NCI-H524 (cell line): ENCODE measurements around the gene HLA-A.
"Not testable (repeated sequence)": the region's sequence is repeated elsewhere in the genome, so short reads cannot be mapped to it uniquely, and the experiment has no call there.

Experiments
- DNase-seq, 2 experiments: peaks; one replicate each; lab custom pipeline; 2025; lab: John Stamatoyannopoulos, UW

Gene HLA-A

GRCh38 chr6:29942275-29943052 is at the start of gene HLA-A:
Gene HLA-A, plus strand, starts transcription at chr6:29942532. Its CDS starts 22 bp downstream, at chr6:29942554.
- peak; percentile 61 to 89 for DNase-seq

GRCh38 chr6:29892696-29893095 is 49.6 kb upstream of the HLA-A start:
- no peak for DNase-seq

- no peak for DNase-seq
Observed at GRCh38 chr6:29899281-29899680, 43.1 kb upstream of the HLA-A start.

GRCh38 chr6:29905286-29905685 is 37.0 kb upstream of the HLA-A start:
- no peak for DNase-seq

GRCh38 chr6:29907637-29908340 is 34.5 kb upstream of the HLA-A start:
- no peak for DNase-seq

GRCh38 chr6:29908341-29908662 is 34.0 kb upstream of the HLA-A start:
- no peak for DNase-seq

- no peak for DNase-seq
Observed at GRCh38 chr6:29908710-29909109, 33.6 kb upstream of the HLA-A start.

GRCh38 chr6:29909985-29910384 is 32.3 kb upstream of the HLA-A start:
- DNase-seq, result no peak

GRCh38 chr6:29912840-29913239 is 29.5 kb upstream of the HLA-A start:
- no peak for DNase-seq

GRCh38 chr6:29916741-29917140 is 25.6 kb upstream of the HLA-A start:
- DNase-seq, result no peak

GRCh38 chr6:29917857-29918256 is 24.5 kb upstream of the HLA-A start:
- DNase-seq, result peak in 1 of 2 experiments; percentile 12

GRCh38 chr6:29919506-29920445 is 22.6 kb upstream of the HLA-A start:
- no peak for DNase-seq

- no peak for DNase-seq
Observed at GRCh38 chr6:29924287-29924686, 18.0 kb upstream of the HLA-A start.

GRCh38 chr6:29924731-29925130 is 17.6 kb upstream of the HLA-A start:
- no peak for DNase-seq

GRCh38 chr6:29925321-29925720 is 17.0 kb upstream of the HLA-A start:
- DNase-seq, result no peak

- no peak for DNase-seq
Observed at GRCh38 chr6:29925727-29926412, 16.5 kb upstream of the HLA-A start.

- no peak for DNase-seq
Observed at GRCh38 chr6:29926413-29927274, 15.7 kb upstream of the HLA-A start.

GRCh38 chr6:29927275-29927569 is 15.1 kb upstream of the HLA-A start:
- no peak for DNase-seq

GRCh38 chr6:29927841-29928388 is 14.4 kb upstream of the HLA-A start:
- no peak for DNase-seq

- not testable (repeated sequence) for DNase-seq
Observed at GRCh38 chr6:29930047-29930446, 12.3 kb upstream of the HLA-A start.

- DNase-seq, result no peak
Observed at GRCh38 chr6:29933955-29934354, 8.4 kb upstream of the HLA-A start.
